SK-N-SH (cell line): ENCODE measurements around the gene COL5A2. TPM values are rescaled to one million over a fixed set of nuclear protein-coding genes. Genes with fewer than 3 reads are reported as not detected.
A peak's percentile ranks its signal among the peaks of the same experiment; 100 is the strongest.

Source experiments
- CTCF ChIA-PET: fragments of 300-600, 350-600 bp; formaldehyde crosslinking; extraction: SDS; loops from one replicate; lab custom pipeline; 2021; lab: Yijun Ruan, JAX
- POLR2A ChIA-PET: fragments of 350-600 bp; sonication (Branson Sonifier 250); formaldehyde crosslinking; extraction: SDS; loops from one replicate; lab custom pipeline; 2020; ENCODE audit warnings: antibody characterized with exemption, inconsistent platforms; lab: Yijun Ruan, JAX
- DNase-seq: peaks from one replicate; pipeline ENCODE4 v3.0.0; 2012
- H2AFZ ChIP-seq: fragments of 200-600 bp; sonication (generic); 2 replicates; pipeline ENCODE4 v1.8.1; 2016; ENCODE audit warnings: antibody characterized with exemption, mild to moderate bottlenecking, low read depth
- H3F3A ChIP-seq: fragments of 200-600 bp; sonication (generic); replicated peaks from 2 replicates; pipeline ENCODE3; 2016; ENCODE audit warnings: antibody characterized with exemption, mild to moderate bottlenecking; ENCODE audit not compliant: insufficient read depth
- H3K27ac ChIP-seq, 2 experiments: fragments of 200-500 bp in 1 of 2; fragments of 200-600 bp in 1 of 2; sonication (Bioruptor generic) in 1 of 2; sonication (generic), shearing (Covaris generic) in 1 of 2; 2 replicates each; pipeline versions ENCODE4 v1.5.1 to v1.6.1; 2014 to 2016; ENCODE audit warnings: low read depth in 2 of 2, inconsistent platforms in 1 of 2, low read length in 1 of 2, mild to moderate bottlenecking in 1 of 2, mixed read lengths in 1 of 2
- H3K27me3 ChIP-seq: fragments of 200-600 bp; sonication (generic), shearing (Covaris generic); 2 replicates; pipeline ENCODE4 v1.6.1; 2016; ENCODE audit warnings: mixed run types; ENCODE audit not compliant: insufficient read depth
- H3K36me3 ChIP-seq, 2 experiments: fragments of 200-500 bp in 1 of 2; fragments of 200-600 bp in 1 of 2; sonication (Bioruptor generic) in 1 of 2; sonication (generic) in 1 of 2; replicated peaks in 1 of 2; 2 replicates each; pipeline versions ENCODE3 to v1.5.1; 2014 to 2016; ENCODE audit warnings: low read length in 1 of 2, mild to moderate bottlenecking in 1 of 2; ENCODE audit not compliant: insufficient read depth in 2 of 2, control insufficient read depth in 1 of 2
- H3K4me1 ChIP-seq, 2 experiments: fragments of 200-500 bp in 1 of 2; fragments of 200-600 bp in 1 of 2; sonication (Bioruptor generic) in 1 of 2; sonication (generic), shearing (Covaris generic) in 1 of 2; 2 replicates each; pipeline versions ENCODE4 v1.5.1 to v1.6.1; 2014 to 2016; ENCODE audit warnings: low read depth in 1 of 2, low read length in 1 of 2, mixed run types in 1 of 2; ENCODE audit not compliant: insufficient read depth in 2 of 2, control insufficient read depth in 1 of 2
- H3K4me2 ChIP-seq: fragments of 200-600 bp; sonication (generic), shearing (Covaris generic); 2 replicates; pipeline ENCODE4 v1.6.1; 2017; ENCODE audit warnings: mixed run types
- H3K4me3 ChIP-seq, 2 experiments: fragments of 200-500 bp in 1 of 2; fragments of 200-600 bp in 1 of 2; sonication (Bioruptor generic) in 1 of 2; sonication (generic), shearing (Covaris generic) in 1 of 2; 2 replicates each; pipeline versions ENCODE4 v1.5.1 to v1.8.1; 2014 to 2016; ENCODE audit warnings: low read depth in 2 of 2, inconsistent platforms in 1 of 2, low read length in 1 of 2, mild to moderate bottlenecking in 1 of 2, mixed read lengths in 1 of 2, moderate library complexity in 1 of 2
- H3K79me2 ChIP-seq: fragments of 200-600 bp; sonication (generic); 2 replicates; pipeline ENCODE4 v1.8.1; 2017; ENCODE audit warnings: mild to moderate bottlenecking; ENCODE audit not compliant: insufficient read depth
- H3K9ac ChIP-seq: fragments of 200-600 bp; sonication (generic); 2 replicates; pipeline ENCODE4 v1.6.1; 2017; ENCODE audit warnings: mixed run types
- H3K9me2 ChIP-seq: fragments of 200-600 bp; sonication (generic); 2 replicates; pipeline ENCODE4 v1.6.1; 2017; ENCODE audit warnings: mixed run types
- H3K9me3 ChIP-seq: fragments of 200-600 bp; sonication (generic); 2 replicates; pipeline ENCODE4 v1.6.1; 2017; ENCODE audit warnings: mixed run types, mild to moderate bottlenecking, moderate library complexity
- H4K20me1 ChIP-seq: fragments of 200-600 bp; sonication (generic); 2 replicates; pipeline ENCODE4 v1.6.1; 2017; ENCODE audit warnings: mild to moderate bottlenecking, mixed run types; ENCODE audit not compliant: insufficient read depth
- JUND ChIP-seq: IDR thresholded peaks from 2 replicates; pipeline ENCODE4 v1.4.0; 2012
- NFIC ChIP-seq: IDR thresholded peaks from 2 replicates; pipeline ENCODE4 v1.4.0; 2012; ENCODE audit warnings: borderline replicate concordance
- NRF1 ChIP-seq: IDR thresholded peaks from 2 replicates; pipeline ENCODE4 v1.6.1; 2012; ENCODE audit warnings: low read depth, mild to moderate bottlenecking, low read length
- POLR2AphosphoS5 ChIP-seq: IDR thresholded peaks from 2 replicates; pipeline ENCODE4 v1.6.1; 2012; ENCODE audit warnings: low read depth, low read length
- RAD21 ChIP-seq: IDR thresholded peaks from 2 replicates; pipeline ENCODE4 v1.6.1; 2012; ENCODE audit warnings: mild to moderate bottlenecking, low read length
- RXRA ChIP-seq: IDR thresholded peaks from 2 replicates; pipeline ENCODE4 v1.4.0; 2012; ENCODE audit warnings: low read depth, mild to moderate bottlenecking, borderline replicate concordance
- SIN3A ChIP-seq: IDR thresholded peaks from 2 replicates; pipeline ENCODE4 v1.6.1; 2012; ENCODE audit warnings: low read depth, mild to moderate bottlenecking, low read length, moderate library complexity, borderline replicate concordance
- SMC3 ChIP-seq: IDR thresholded peaks from 2 replicates; pipeline ENCODE4 v1.6.1; 2012; ENCODE audit warnings: low read depth, low read length, improper control_type of control experiment
- TAF1 ChIP-seq: IDR thresholded peaks from 2 replicates; pipeline ENCODE4 v1.6.1; 2012; ENCODE audit warnings: low read depth, mild to moderate bottlenecking, low read length, moderate library complexity, borderline replicate concordance
- TCF12 ChIP-seq: IDR thresholded peaks from 2 replicates; pipeline ENCODE4 v1.4.0; 2012
- WGBS: methylation state at CpG from one replicate; pipeline ENCODE4 v1.1.6; 2017; ENCODE audit warnings: low lambda C conversion rate; 5-methylcytosine and 5-hydroxymethylcytosine counted together
- polyA plus RNA-seq, 3 experiments: library from polyadenylated mRNA; depleted of rRNA; stranded (reverse); fragments of >200 nt; gene quantifications; 2 replicates each; pipeline ENCODE4 v1.2.3, GENCODE V29; 2012
- TF ChIP-seq, protein P1 (sequence below): IDR thresholded peaks from 2 replicates; pipeline ENCODE4; 2012
- TF ChIP-seq, protein P2 (sequence below): IDR thresholded peaks from 2 replicates; pipeline ENCODE4 v1.4.0; 2012; ENCODE audit warnings: low read depth, borderline replicate concordance
- TF ChIP-seq, protein P3 (sequence below): IDR thresholded peaks from 2 replicates; pipeline ENCODE4 v1.4.0; 2012; ENCODE audit warnings: low read depth
- TF ChIP-seq, protein P4 (sequence below): IDR thresholded peaks from 2 replicates; pipeline ENCODE4 v1.6.1; 2012; ENCODE audit warnings: mild to moderate bottlenecking, low read depth, low read length, moderate library complexity
- TF ChIP-seq, protein P5 (sequence below): fragments of 150-350 bp; IDR thresholded peaks from 2 replicates; pipeline ENCODE4 v1.6.1; 2017; ENCODE audit warnings: antibody characterized with exemption, low read length, low read depth, borderline replicate concordance
- TF ChIP-seq, protein P6 (sequence below): fragments of 150-350 bp; IDR thresholded peaks from 2 replicates; pipeline ENCODE4 v1.6.1; 2016; ENCODE audit warnings: mild to moderate bottlenecking, low read depth, low read length

COL5A2 gene
- polyA plus RNA-seq, 1 of the 3 experiments (the other 2 are of a cell fraction), result 20.4 TPM

DNA sequence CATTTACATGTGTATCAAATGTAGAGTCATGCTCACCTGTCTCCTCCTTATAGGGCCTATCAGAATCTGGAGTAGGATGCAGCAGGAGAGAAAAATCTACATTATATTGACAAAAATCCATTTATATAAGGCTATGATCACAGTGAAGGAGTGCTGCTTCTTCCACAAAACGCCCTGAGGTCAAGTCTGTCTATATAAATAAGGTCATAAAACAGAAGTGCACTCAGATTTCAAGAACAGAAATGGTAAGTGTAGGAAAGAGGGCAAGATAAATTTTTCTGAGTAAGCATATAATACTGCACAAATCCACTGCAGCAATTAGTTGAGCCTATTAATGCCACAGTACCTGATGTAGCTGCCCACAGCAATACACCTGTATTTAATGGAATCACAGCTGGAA is 51.8 kb downstream of the COL5A2 start:
- DNase-seq, result no peak
- Histone ChIP-seq H3K4me1 (peaks cover 0 to 32% of the 10 kb centered on the region in 2 experiments; a peak in 2 of 4 replicates), H3K4me3 (no peak overlapping the region), H4K20me1 (no peaks in the 10 kb centered on the region), H3K79me2 (no peaks in the 10 kb centered on the region; the same call in 1 of the 2 replicates), H3K4me2 (no peak overlapping the region), H3K9me3 (no peaks in the 10 kb centered on the region), H3F3A (peaks cover 52% of the 10 kb centered on the region), H2AFZ (no peak overlapping the region), H3K27ac (peak overlapping the region; percentile 92 to 100), H3K9ac (peak overlapping the region; percentile 80; the same call in 1 of the 2 replicates), H3K36me3 (peaks cover 0 to 18% of the 10 kb centered on the region in 2 experiments), H3K27me3 (no peaks in the 10 kb centered on the region), H3K9me2 (no peaks in the 10 kb centered on the region)
- WGBS, result 68% methylated on average over 1 of the region's 1 CpG
- TF ChIP-seq JUND, result no peak
- TF ChIP-seq, protein P1, sequence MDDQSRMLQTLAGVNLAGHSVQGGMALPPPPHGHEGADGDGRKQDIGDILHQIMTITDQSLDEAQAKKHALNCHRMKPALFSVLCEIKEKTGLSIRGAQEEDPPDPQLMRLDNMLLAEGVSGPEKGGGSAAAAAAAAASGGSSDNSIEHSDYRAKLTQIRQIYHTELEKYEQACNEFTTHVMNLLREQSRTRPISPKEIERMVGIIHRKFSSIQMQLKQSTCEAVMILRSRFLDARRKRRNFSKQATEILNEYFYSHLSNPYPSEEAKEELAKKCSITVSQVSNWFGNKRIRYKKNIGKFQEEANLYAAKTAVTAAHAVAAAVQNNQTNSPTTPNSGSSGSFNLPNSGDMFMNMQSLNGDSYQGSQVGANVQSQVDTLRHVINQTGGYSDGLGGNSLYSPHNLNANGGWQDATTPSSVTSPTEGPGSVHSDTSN, result no peak
- no peak for TF ChIP-seq SMC3
- TF ChIP-seq, protein P2, sequence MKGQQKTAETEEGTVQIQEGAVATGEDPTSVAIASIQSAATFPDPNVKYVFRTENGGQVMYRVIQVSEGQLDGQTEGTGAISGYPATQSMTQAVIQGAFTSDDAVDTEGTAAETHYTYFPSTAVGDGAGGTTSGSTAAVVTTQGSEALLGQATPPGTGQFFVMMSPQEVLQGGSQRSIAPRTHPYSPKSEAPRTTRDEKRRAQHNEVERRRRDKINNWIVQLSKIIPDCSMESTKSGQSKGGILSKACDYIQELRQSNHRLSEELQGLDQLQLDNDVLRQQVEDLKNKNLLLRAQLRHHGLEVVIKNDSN, result no peak
- TF ChIP-seq, protein P3, sequence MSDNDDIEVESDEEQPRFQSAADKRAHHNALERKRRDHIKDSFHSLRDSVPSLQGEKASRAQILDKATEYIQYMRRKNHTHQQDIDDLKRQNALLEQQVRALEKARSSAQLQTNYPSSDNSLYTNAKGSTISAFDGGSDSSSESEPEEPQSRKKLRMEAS, result no peak
- TF ChIP-seq, protein P4, sequence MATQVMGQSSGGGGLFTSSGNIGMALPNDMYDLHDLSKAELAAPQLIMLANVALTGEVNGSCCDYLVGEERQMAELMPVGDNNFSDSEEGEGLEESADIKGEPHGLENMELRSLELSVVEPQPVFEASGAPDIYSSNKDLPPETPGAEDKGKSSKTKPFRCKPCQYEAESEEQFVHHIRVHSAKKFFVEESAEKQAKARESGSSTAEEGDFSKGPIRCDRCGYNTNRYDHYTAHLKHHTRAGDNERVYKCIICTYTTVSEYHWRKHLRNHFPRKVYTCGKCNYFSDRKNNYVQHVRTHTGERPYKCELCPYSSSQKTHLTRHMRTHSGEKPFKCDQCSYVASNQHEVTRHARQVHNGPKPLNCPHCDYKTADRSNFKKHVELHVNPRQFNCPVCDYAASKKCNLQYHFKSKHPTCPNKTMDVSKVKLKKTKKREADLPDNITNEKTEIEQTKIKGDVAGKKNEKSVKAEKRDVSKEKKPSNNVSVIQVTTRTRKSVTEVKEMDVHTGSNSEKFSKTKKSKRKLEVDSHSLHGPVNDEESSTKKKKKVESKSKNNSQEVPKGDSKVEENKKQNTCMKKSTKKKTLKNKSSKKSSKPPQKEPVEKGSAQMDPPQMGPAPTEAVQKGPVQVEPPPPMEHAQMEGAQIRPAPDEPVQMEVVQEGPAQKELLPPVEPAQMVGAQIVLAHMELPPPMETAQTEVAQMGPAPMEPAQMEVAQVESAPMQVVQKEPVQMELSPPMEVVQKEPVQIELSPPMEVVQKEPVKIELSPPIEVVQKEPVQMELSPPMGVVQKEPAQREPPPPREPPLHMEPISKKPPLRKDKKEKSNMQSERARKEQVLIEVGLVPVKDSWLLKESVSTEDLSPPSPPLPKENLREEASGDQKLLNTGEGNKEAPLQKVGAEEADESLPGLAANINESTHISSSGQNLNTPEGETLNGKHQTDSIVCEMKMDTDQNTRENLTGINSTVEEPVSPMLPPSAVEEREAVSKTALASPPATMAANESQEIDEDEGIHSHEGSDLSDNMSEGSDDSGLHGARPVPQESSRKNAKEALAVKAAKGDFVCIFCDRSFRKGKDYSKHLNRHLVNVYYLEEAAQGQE, result no peak
- ChIA-PET CTCF (interaction anchor here (0.9 to 1.5 kb wide), 2 partner anchors 15 to 285 kb away, joined by 3 to 4 read pairs; no protein-coding TSS in a partner anchor), POLR2A (no interaction called here)

DNA sequence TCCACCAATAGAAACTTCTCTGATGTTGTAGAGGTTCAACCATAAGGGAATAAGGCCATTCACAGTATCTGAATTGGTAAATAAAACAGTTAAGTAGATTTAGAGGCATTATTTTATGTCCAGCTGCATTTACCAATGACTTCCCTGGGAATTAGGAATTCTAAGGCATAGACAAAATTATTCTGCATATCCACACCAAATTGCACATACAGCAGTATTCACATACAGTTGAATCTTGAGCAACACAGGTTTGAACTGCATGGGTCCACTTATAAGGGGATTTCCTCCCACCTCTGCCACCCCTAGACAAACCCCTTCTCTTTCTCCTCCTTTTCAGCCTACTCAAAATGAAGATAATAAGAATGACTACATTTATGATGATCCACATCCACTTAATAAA is 54.4 kb downstream of the COL5A2 start:
- Histone ChIP-seq H3K4me2 (no peak overlapping the region), H3K27ac (peak overlapping the region in 1 of 2 experiments; percentile 77; a peak in 3 of 4 replicates), H3K27me3 (no peaks in the 10 kb centered on the region), H3K9ac (no peak overlapping the region), H3F3A (peaks cover 39% of the 10 kb centered on the region), H3K79me2 (no peaks in the 10 kb centered on the region; the same call in 1 of the 2 replicates), H3K36me3 (peaks cover 0 to 9% of the 10 kb centered on the region in 2 experiments), H2AFZ (no peak overlapping the region), H4K20me1 (no peaks in the 10 kb centered on the region), H3K4me1 (peaks cover 0 to 36% of the 10 kb centered on the region in 2 experiments; a peak in 2 of 4 replicates), H3K4me3 (no peak overlapping the region), H3K9me2 (no peaks in the 10 kb centered on the region), H3K9me3 (no peaks in the 10 kb centered on the region)
- CTCF ChIA-PET, result interaction anchor here (0.6 kb wide), 1 partner anchor 723 kb away, joined by 4 read pairs; no protein-coding TSS in a partner anchor
- no peak for DNase-seq
- POLR2A ChIA-PET, result no interaction called here
- TF ChIP-seq TCF12 (no peak), RAD21 (no peak), TAF1 (no peak), POLR2AphosphoS5 (no peak), SIN3A (no peak), RXRA (no peak), NFIC (no peak), NRF1 (no peak)
- TF ChIP-seq, protein P2, result no peak
- TF ChIP-seq, protein P5, sequence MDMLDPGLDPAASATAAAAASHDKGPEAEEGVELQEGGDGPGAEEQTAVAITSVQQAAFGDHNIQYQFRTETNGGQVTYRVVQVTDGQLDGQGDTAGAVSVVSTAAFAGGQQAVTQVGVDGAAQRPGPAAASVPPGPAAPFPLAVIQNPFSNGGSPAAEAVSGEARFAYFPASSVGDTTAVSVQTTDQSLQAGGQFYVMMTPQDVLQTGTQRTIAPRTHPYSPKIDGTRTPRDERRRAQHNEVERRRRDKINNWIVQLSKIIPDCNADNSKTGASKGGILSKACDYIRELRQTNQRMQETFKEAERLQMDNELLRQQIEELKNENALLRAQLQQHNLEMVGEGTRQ, result no peak
- TF ChIP-seq, protein P6, sequence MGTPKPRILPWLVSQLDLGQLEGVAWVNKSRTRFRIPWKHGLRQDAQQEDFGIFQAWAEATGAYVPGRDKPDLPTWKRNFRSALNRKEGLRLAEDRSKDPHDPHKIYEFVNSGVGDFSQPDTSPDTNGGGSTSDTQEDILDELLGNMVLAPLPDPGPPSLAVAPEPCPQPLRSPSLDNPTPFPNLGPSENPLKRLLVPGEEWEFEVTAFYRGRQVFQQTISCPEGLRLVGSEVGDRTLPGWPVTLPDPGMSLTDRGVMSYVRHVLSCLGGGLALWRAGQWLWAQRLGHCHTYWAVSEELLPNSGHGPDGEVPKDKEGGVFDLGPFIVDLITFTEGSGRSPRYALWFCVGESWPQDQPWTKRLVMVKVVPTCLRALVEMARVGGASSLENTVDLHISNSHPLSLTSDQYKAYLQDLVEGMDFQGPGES, result no peak
